Measurements from ENCODE around the gene KCTD16. TPM values are rescaled to one million over a fixed set of nuclear protein-coding genes. Genes with fewer than 3 reads are reported as not detected.

The KCTD16 gene
- polyA plus RNA-seq, 1 donor (not counting 4 experiments of a cell fraction or from before 2014, with no cell fraction given) = 0.04 TPM

DNA sequence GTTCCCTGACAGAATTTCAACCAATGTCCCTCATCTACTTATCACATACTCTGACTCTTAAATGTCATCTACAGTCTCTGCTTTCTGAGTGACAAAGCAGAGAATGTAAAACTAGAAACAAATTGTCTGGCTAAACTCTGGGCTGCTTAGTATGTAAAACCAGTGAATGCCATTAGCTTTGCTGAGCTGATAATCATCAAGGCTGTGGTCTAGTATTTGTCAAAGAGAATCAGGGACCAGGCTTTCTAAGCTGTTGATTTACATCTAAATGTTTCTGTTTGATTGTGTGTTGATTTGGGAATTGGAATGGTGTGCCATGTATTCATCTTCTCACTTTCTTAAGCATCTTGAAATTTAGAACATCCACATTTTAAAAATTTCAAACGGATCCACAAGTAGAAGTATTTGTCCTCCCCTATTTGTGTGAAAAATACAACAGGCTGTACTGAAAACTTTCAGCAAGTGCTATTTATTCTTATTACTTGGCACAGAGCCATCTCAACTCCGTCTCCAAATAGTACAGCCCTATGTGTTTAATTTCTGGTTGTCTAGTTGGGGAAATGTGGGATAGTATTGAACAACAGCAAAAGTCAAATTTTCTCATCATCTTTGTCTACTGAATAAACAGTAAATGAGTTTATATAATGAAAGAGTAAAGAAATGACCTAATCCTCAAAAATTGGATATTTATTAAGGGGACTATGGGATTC lies 251.5 kb downstream of the KCTD16 start:
- Histone ChIP-seq H3K79me2 (ENCODE audit: control insufficient read depth, insufficient read depth, low read length) (no peaks in the 10 kb centered on the region), H3K36me3 (ENCODE audit: control insufficient read depth in 2 of 2, extremely low read depth in 1 of 2, insufficient read depth in 2 of 2, low read length in 2 of 2) (no peaks in the 10 kb centered on the region), H3K9me1 (ENCODE audit: control insufficient read depth, extremely low read depth, insufficient read depth, low read length) (no peaks in the 10 kb centered on the region), H2AFZ (ENCODE audit: control insufficient read depth, low read length) (no peak overlapping the region), H3K4me1 (ENCODE audit: control insufficient read depth, extremely low read depth, insufficient read depth, low read length) (no peaks in the 10 kb centered on the region), H3K4me3 (ENCODE audit: control insufficient read depth in 2 of 3, extremely low read depth in 1 of 3, insufficient read depth in 2 of 3, low read depth in 1 of 3, low read length in 3 of 3) (no peak overlapping the region), H3K27me3 (ENCODE audit: control insufficient read depth, extremely low read depth, insufficient read depth, low read length) (no peaks in the 10 kb centered on the region), H4K20me1 (ENCODE audit: control insufficient read depth, extremely low read depth, insufficient read depth, low read length) (no peaks in the 10 kb centered on the region), H3K9me3 (ENCODE audit: control insufficient read depth, low read depth, low read length) (no peaks in the 10 kb centered on the region), H3K9ac (ENCODE audit: control insufficient read depth, extremely low read depth, insufficient read depth, low read length) (no peak overlapping the region), H3K4me2 (ENCODE audit: control insufficient read depth, extremely low read depth, insufficient read depth, low read depth, low read length) (no peak overlapping the region), H3K27ac (ENCODE audit: control insufficient read depth, insufficient read depth, low read length) (no peak overlapping the region)
- no peak for TF ChIP-seq EZH2 (IDR thresholded peaks at IDR 0.05; ENCODE audit: low read length)
- TF ChIP-seq, protein P1, sequence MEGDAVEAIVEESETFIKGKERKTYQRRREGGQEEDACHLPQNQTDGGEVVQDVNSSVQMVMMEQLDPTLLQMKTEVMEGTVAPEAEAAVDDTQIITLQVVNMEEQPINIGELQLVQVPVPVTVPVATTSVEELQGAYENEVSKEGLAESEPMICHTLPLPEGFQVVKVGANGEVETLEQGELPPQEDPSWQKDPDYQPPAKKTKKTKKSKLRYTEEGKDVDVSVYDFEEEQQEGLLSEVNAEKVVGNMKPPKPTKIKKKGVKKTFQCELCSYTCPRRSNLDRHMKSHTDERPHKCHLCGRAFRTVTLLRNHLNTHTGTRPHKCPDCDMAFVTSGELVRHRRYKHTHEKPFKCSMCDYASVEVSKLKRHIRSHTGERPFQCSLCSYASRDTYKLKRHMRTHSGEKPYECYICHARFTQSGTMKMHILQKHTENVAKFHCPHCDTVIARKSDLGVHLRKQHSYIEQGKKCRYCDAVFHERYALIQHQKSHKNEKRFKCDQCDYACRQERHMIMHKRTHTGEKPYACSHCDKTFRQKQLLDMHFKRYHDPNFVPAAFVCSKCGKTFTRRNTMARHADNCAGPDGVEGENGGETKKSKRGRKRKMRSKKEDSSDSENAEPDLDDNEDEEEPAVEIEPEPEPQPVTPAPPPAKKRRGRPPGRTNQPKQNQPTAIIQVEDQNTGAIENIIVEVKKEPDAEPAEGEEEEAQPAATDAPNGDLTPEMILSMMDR (optimal IDR thresholded peaks at IDR 0.05 in 1 of 3, IDR thresholded peaks at IDR 0.05 in 1 of 3, conservative IDR thresholded peaks at IDR 0.05 in 1 of 3; ENCODE audit: extremely low read depth in 1 of 3, insufficient read depth in 2 of 3, low read length in 3 of 3) = no peak
- DNase-seq (ENCODE audit: low read depth, low spot score) = no peak
- dilution Hi-C loops (cut with MboI; ENCODE audit: extremely low pct_ligation_motif_present, low sequenced_read_pairs) = no loop called here
- no peak for FAIRE-seq

DNA sequence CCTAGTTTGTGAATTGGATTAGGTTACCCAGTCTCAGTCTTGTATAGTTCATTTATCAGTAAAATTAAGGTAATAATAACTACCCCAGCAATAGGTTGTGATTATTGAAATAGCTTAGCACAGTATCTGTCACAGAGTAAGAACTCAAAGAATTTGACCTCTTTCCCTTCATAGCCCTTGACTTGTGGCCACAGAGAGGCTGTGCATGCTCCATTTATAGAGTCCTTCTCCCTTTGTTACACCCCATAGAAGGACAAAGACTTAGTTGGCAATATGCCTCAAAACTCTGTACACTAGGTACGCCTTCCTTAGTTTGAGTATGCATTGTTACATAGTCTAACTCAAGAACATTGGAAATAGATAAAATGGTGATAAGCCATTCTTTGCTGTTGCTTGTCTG lies 257.2 kb downstream of the KCTD16 start:
- dilution Hi-C loops (cut with MboI; ENCODE audit: extremely low pct_ligation_motif_present, low sequenced_read_pairs) = no loop called here
- no peaks in the 10 kb centered on the region for H4K20me1 ChIP-seq (ENCODE audit: control insufficient read depth, extremely low read depth, insufficient read depth, low read length)
- no peak overlapping the region for H3K9ac ChIP-seq (ENCODE audit: control insufficient read depth, extremely low read depth, insufficient read depth, low read length)
- no peak overlapping the region for H3K27ac ChIP-seq (ENCODE audit: control insufficient read depth, insufficient read depth, low read length)
- H3K79me2 ChIP-seq (ENCODE audit: control insufficient read depth, insufficient read depth, low read length) = no peaks in the 10 kb centered on the region
- FAIRE-seq = no peak
- H2AFZ ChIP-seq (ENCODE audit: control insufficient read depth, low read length) = no peak overlapping the region
- H3K9me3 ChIP-seq (ENCODE audit: control insufficient read depth, low read depth, low read length) = no peaks in the 10 kb centered on the region
- TF ChIP-seq EZH2 (IDR thresholded peaks at IDR 0.05; ENCODE audit: low read length) = no peak
- TF ChIP-seq, protein P1 (optimal IDR thresholded peaks at IDR 0.05 in 1 of 3, IDR thresholded peaks at IDR 0.05 in 1 of 3, conservative IDR thresholded peaks at IDR 0.05 in 1 of 3; ENCODE audit: extremely low read depth in 1 of 3, insufficient read depth in 2 of 3, low read length in 3 of 3) = no peak
- no peak for DNase-seq (ENCODE audit: low read depth, low spot score)
- H3K4me2 ChIP-seq (ENCODE audit: control insufficient read depth, extremely low read depth, insufficient read depth, low read depth, low read length) = no peak overlapping the region
- no peaks in the 10 kb centered on the region for H3K9me1 ChIP-seq (ENCODE audit: control insufficient read depth, extremely low read depth, insufficient read depth, low read length)
- no peaks in the 10 kb centered on the region for H3K4me1 ChIP-seq (ENCODE audit: control insufficient read depth, extremely low read depth, insufficient read depth, low read length)
- H3K27me3 ChIP-seq (ENCODE audit: control insufficient read depth, extremely low read depth, insufficient read depth, low read length) = no peaks in the 10 kb centered on the region
- H3K4me3 ChIP-seq (ENCODE audit: control insufficient read depth in 2 of 3, extremely low read depth in 1 of 3, insufficient read depth in 2 of 3, low read depth in 1 of 3, low read length in 3 of 3) = no peak overlapping the region
- H3K36me3 ChIP-seq (ENCODE audit: control insufficient read depth in 2 of 2, extremely low read depth in 1 of 2, insufficient read depth in 2 of 2, low read length in 2 of 2) = no peaks in the 10 kb centered on the region
